ENCODE measurements around the gene PLAGL1. TPM values are rescaled to one million over a fixed set of nuclear protein-coding genes. Genes with fewer than 3 reads are reported as not detected.
A peak's percentile ranks its signal among the peaks of the same experiment; 100 is the strongest.

PLAGL1 gene
- total RNA-seq, 6 experiments from 2014 or later: 0.74 to 3.2 (median 1.6) TPM

- DNase-seq: no peak
- Histone ChIP-seq H3K27ac (no peak overlapping the region), H3K36me3 (no peaks in the 10 kb centered on the region), H3K4me3 (no peak overlapping the region), H3K4me1 (no peaks in the 10 kb centered on the region), H3K27me3 (no peaks in the 10 kb centered on the region), H3K9me3 (no peaks in the 10 kb centered on the region)
- intact Hi-C loops (cut with DNase I): no loop called here
- peak in 1 of 4 donors; percentile 10 for TF ChIP-seq CTCF (IDR thresholded peaks at IDR 0.05)
- TF ChIP-seq POLR2A (IDR thresholded peaks at IDR 0.05): no peak
- no peak for ATAC-seq
- WGBS (ENCODE audit: insufficient coverage, low coverage, low lambda C conversion rate, missing lambda C conversion rate): 50% methylated on average over 12 of the region's 12 CpGs
Observed at GRCh38 chr6:143961886-143962878, 45.9 kb downstream of the PLAGL1 start.

DNA sequence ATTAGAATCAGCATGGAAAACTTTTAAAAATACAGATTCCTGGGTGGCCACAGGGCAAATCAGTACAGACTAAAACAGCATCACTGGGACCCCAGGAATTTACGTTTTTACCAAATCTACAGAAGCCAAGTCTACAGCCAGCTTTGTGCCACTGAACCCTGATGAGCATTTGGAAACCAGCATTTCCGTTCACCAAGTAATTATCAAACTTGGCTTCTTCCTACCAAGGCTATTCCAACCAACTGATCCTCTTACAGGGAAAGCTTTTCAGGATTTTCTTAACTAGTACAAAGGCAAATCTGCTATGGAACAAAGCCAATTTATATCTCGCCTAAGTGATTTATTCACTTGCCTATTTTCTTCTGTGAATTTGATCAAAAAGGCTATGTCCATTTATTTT is 47.0 kb downstream of the PLAGL1 start:
- H3K27ac ChIP-seq: no peak overlapping the region
- H3K36me3 ChIP-seq: no peaks in the 10 kb centered on the region
- no peak for DNase-seq
- no peaks in the 10 kb centered on the region for H3K27me3 ChIP-seq
- no peaks in the 10 kb centered on the region for H3K4me1 ChIP-seq
- WGBS (ENCODE audit: insufficient coverage, low coverage, low lambda C conversion rate, missing lambda C conversion rate): 79% methylated on average over 3 of the region's 3 CpGs
- H3K4me3 ChIP-seq: no peak overlapping the region
- intact Hi-C loops (cut with DNase I): no loop called here
- H3K9me3 ChIP-seq: no peaks in the 10 kb centered on the region
- TF ChIP-seq POLR2A (IDR thresholded peaks at IDR 0.05) (no peak), CTCF (IDR thresholded peaks at IDR 0.05) (no peak)
- no peak for ATAC-seq

GRCh38 chr6:143959927-143960326 is 48.1 kb downstream of the PLAGL1 start:
- Histone ChIP-seq H3K9me3 (no peaks in the 10 kb centered on the region), H3K36me3 (no peaks in the 10 kb centered on the region), H3K27me3 (no peaks in the 10 kb centered on the region), H3K4me3 (no peak overlapping the region), H3K27ac (no peak overlapping the region), H3K4me1 (no peaks in the 10 kb centered on the region)
- intact Hi-C loops (cut with DNase I): no loop called here
- TF ChIP-seq CTCF (IDR thresholded peaks at IDR 0.05) (no peak), POLR2A (IDR thresholded peaks at IDR 0.05) (no peak)
- no peak for ATAC-seq
- no peak for DNase-seq
- 20% methylated on average over 4 of the region's 4 CpGs for WGBS (ENCODE audit: insufficient coverage, low coverage, low lambda C conversion rate, missing lambda C conversion rate)

DNA sequence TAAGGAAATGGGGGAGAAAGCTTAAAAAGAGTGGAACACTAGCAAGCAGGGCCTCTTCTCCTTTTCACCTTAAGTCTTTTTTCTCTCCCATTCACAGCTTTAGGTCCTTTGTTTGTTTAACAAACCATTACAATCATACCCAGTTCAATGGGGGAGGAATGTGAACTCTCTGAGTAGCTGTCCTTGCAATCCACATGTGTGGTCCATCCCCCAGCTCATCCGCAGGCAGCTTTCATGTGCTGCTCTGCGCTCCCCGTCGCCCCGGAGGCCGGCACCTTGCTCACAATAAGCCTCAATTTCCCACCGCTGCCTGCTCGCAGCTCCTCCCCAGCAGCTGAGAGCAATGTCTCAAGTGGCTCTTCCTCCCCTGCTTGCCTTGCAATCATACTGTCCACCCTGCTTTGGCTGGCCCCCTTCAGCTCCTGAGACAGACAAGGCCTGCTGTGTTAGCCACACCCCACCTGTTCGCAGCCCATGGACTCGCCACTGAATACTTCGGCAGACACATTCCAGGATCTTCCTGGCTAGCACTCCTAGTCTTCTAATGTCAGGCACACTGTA is 49.1 kb downstream of the PLAGL1 start:
- Histone ChIP-seq H3K4me1 (no peaks in the 10 kb centered on the region), H3K9me3 (no peaks in the 10 kb centered on the region), H3K27me3 (no peaks in the 10 kb centered on the region), H3K27ac (no peak overlapping the region), H3K4me3 (no peak overlapping the region), H3K36me3 (no peaks in the 10 kb centered on the region)
- no peak for TF ChIP-seq CTCF (IDR thresholded peaks at IDR 0.05)
- no peak for TF ChIP-seq POLR2A (IDR thresholded peaks at IDR 0.05)
- intact Hi-C loops (cut with DNase I): no loop called here
- DNase-seq (no peak), ATAC-seq (peak in 1 of 4 donors; percentile 12)
- WGBS (ENCODE audit: insufficient coverage, low coverage, low lambda C conversion rate, missing lambda C conversion rate): 51% methylated on average over 9 of the region's 11 CpGs
